OCI-LY1 (cell line): ENCODE data around the gene FHIT.

Source experiments
- H2AFZ ChIP-seq: fragments of 200-600 bp; sonication (generic), shearing (Covaris generic); 2 replicates; pipeline ENCODE4 v1.6.0; 2014; ENCODE audit warnings: antibody characterized with exemption, mild to moderate bottlenecking, low read length
- H3F3A ChIP-seq: fragments of 200-600 bp; sonication (generic), shearing (Covaris generic); 2 replicates; pipeline ENCODE4 v1.6.0; 2014; ENCODE audit warnings: mild to moderate bottlenecking, antibody characterized with exemption, low read length, moderate library complexity; ENCODE audit not compliant: insufficient read depth
- H3K27ac ChIP-seq: fragments of 200-600 bp; sonication (generic); 2 replicates; pipeline ENCODE4 v1.5.1; 2014; ENCODE audit warnings: low read length, mixed run types, mild to moderate bottlenecking, low read depth; ENCODE audit not compliant: poor library complexity, severe bottlenecking
- H3K27me3 ChIP-seq: fragments of 200-600 bp; sonication (generic); 2 replicates; pipeline ENCODE4 v1.6.0; 2014; ENCODE audit warnings: antibody characterized with exemption, mild to moderate bottlenecking, low read length, moderate library complexity; ENCODE audit not compliant: insufficient read depth
- H3K36me3 ChIP-seq: fragments of 200-600 bp; sonication (generic); 2 replicates; pipeline ENCODE4 v1.6.1; 2014; ENCODE audit warnings: mild to moderate bottlenecking, antibody characterized with exemption, low read length, moderate library complexity, mixed read lengths; ENCODE audit not compliant: insufficient read depth
- H3K4me1 ChIP-seq: fragments of 200-600 bp; sonication (generic); 2 replicates; pipeline ENCODE4 v1.5.1; 2014; ENCODE audit warnings: mild to moderate bottlenecking, low read length, moderate library complexity; ENCODE audit not compliant: insufficient read depth, severe bottlenecking
- H3K4me2 ChIP-seq: fragments of 200-600 bp; sonication (generic), shearing (Covaris generic); 2 replicates; pipeline ENCODE4 v1.6.1; 2014; ENCODE audit warnings: low read length
- H3K4me3 ChIP-seq: fragments of 200-600 bp; sonication (generic); 2 replicates; pipeline ENCODE4 v1.5.1; 2014; ENCODE audit warnings: low read length, low read depth, mild to moderate bottlenecking, mixed read lengths; ENCODE audit not compliant: poor library complexity, severe bottlenecking
- H3K79me2 ChIP-seq: fragments of 200-600 bp; shearing (Covaris generic); 2 replicates; pipeline ENCODE4 v1.6.1; 2016; ENCODE audit warnings: mixed run types, low read length, mixed read lengths; ENCODE audit not compliant: insufficient read depth
- H3K9ac ChIP-seq: fragments of 200-600 bp; sonication (generic), shearing (Covaris generic); 2 replicates; pipeline ENCODE4 v1.6.1; 2014; ENCODE audit warnings: mild to moderate bottlenecking, low read length, mixed read lengths
- H3K9me2 ChIP-seq: fragments of 200-600 bp; sonication (generic), shearing (Covaris generic); 2 replicates; pipeline ENCODE4 v1.6.1; 2014; ENCODE audit warnings: low read depth, mild to moderate bottlenecking, low read length, mixed read lengths
- H3K9me3 ChIP-seq: fragments of 200-600 bp; shearing (Covaris generic); 2 replicates; pipeline ENCODE4 v1.6.1; 2014; ENCODE audit warnings: low read length, mixed read lengths
- H4K20me1 ChIP-seq: fragments of 200-600 bp; sonication (generic), shearing (Covaris generic); 2 replicates; pipeline ENCODE4 v1.6.0; 2016; ENCODE audit warnings: mild to moderate bottlenecking, low read length; ENCODE audit not compliant: insufficient read depth
- EZH2 ChIP-seq: fragments of 200-600 bp; sonication (generic), shearing (Covaris generic); IDR thresholded peaks from 2 replicates; pipeline ENCODE4 v1.8.0; 2017; ENCODE audit warnings: borderline replicate concordance, mixed run types, mild to moderate bottlenecking, antibody characterized with exemption, low read length, moderate library complexity, mixed read lengths
- TF ChIP-seq, protein P1 (sequence below): fragments of 200-600 bp; sonication (generic), shearing (Covaris generic); IDR thresholded peaks from 2 replicates; pipeline ENCODE4 v1.5.1; 2017; ENCODE audit warnings: mild to moderate bottlenecking, antibody characterized with exemption, low read length, moderate library complexity, mixed read lengths

Gene FHIT

DNA sequence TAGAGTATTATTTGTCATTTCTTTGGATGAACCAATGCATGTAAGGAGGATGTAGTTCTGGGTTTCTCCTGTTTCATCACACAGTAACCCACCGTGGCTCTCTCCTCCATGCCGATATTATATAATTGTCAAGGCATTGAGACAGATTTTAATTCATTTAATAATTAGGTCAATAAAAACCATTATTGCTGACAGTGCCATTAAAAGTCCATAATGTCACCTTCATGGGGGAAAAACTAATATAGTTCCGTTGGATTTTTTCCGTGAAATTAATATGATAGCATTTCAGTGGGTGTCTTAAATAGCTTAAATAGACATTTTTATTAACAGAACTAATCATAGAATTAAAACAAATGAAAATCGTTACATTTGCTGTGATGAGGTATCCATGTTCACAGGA is 1453.7 kb downstream of the FHIT start:
- Histone ChIP-seq H3K36me3 (no peaks in the 10 kb centered on the region), H3K9ac (no peak overlapping the region)
- TF ChIP-seq, protein P1, sequence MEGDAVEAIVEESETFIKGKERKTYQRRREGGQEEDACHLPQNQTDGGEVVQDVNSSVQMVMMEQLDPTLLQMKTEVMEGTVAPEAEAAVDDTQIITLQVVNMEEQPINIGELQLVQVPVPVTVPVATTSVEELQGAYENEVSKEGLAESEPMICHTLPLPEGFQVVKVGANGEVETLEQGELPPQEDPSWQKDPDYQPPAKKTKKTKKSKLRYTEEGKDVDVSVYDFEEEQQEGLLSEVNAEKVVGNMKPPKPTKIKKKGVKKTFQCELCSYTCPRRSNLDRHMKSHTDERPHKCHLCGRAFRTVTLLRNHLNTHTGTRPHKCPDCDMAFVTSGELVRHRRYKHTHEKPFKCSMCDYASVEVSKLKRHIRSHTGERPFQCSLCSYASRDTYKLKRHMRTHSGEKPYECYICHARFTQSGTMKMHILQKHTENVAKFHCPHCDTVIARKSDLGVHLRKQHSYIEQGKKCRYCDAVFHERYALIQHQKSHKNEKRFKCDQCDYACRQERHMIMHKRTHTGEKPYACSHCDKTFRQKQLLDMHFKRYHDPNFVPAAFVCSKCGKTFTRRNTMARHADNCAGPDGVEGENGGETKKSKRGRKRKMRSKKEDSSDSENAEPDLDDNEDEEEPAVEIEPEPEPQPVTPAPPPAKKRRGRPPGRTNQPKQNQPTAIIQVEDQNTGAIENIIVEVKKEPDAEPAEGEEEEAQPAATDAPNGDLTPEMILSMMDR: no peak
- no peak for TF ChIP-seq EZH2

DNA sequence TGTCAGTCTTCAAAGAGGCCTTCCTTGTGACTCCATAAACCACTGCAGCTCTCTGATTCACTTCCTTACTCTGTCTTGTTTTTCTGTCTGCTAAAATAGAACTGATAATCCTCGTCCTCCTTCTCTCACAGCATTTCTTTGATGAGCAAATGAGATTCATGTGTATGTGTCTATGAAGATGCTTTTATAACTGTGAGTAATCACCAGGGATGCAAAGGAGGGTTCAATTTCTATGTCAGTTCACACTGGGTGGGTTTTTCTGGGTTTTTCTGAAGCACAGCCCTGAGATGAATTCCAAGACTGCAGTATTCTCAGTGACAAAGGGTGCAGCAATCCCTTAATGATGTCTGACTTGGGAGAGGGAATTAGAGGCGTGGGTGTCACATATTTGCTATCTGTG is 1454.8 kb downstream of the FHIT start:
- no peak overlapping the region for H3K27ac ChIP-seq
- H4K20me1 ChIP-seq: no peaks in the 10 kb centered on the region
- H3K27me3 ChIP-seq: no peaks in the 10 kb centered on the region
- H3K4me3 ChIP-seq: no peak overlapping the region
- H3F3A ChIP-seq: no peaks in the 10 kb centered on the region
- H3K36me3 ChIP-seq: no peaks in the 10 kb centered on the region
- no peak overlapping the region for H2AFZ ChIP-seq
- no peaks in the 10 kb centered on the region for H3K9me2 ChIP-seq
- H3K9ac ChIP-seq: no peak overlapping the region
- no peaks in the 10 kb centered on the region for H3K4me1 ChIP-seq
- no peaks in the 10 kb centered on the region for H3K79me2 ChIP-seq
- no peaks in the 10 kb centered on the region for H3K9me3 ChIP-seq
- TF ChIP-seq, protein P1: no peak
- no peak for TF ChIP-seq EZH2
- no peak overlapping the region for H3K4me2 ChIP-seq

More for the DNA sequence above, 1453.7 kb downstream of the FHIT start:
- no peak overlapping the region for H3K27ac ChIP-seq
- H2AFZ ChIP-seq: no peak overlapping the region
- H3K4me3 ChIP-seq: no peak overlapping the region
- H3K4me1 ChIP-seq: no peaks in the 10 kb centered on the region
- H3F3A ChIP-seq: no peaks in the 10 kb centered on the region
- no peaks in the 10 kb centered on the region for H3K9me2 ChIP-seq
- no peaks in the 10 kb centered on the region for H3K27me3 ChIP-seq
- H3K4me2 ChIP-seq: no peak overlapping the region
- no peaks in the 10 kb centered on the region for H3K79me2 ChIP-seq
- H4K20me1 ChIP-seq: no peaks in the 10 kb centered on the region
- H3K9me3 ChIP-seq: no peaks in the 10 kb centered on the region

DNA sequence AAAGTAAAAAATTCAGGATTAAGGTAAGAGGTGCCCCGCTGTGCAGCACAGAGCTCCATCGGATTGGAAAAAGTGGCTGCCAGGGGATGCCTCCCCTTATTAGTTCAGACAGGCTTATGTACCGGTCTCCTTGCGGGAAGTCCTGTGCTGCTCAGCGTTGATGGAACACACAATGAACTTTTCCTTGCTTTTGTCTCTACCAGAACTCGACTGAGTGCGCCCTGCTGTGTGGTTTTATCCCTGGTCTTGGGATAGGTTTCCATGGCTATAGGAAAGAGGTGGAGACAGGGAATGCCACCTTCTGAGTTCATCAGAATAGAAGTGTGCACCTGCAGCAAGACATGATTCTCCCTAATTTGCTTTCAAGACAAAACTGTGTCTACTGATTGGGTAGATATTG is 1455.5 kb downstream of the FHIT start:
- Histone ChIP-seq H3K4me1 (no peaks in the 10 kb centered on the region), H2AFZ (no peak overlapping the region), H3F3A (no peaks in the 10 kb centered on the region), H4K20me1 (no peaks in the 10 kb centered on the region), H3K36me3 (no peaks in the 10 kb centered on the region), H3K4me3 (no peak overlapping the region), H3K9me3 (no peaks in the 10 kb centered on the region), H3K9me2 (no peaks in the 10 kb centered on the region), H3K79me2 (no peaks in the 10 kb centered on the region), H3K27me3 (no peaks in the 10 kb centered on the region), H3K4me2 (no peak overlapping the region), H3K27ac (no peak overlapping the region), H3K9ac (no peak overlapping the region)
- no peak for TF ChIP-seq EZH2
- TF ChIP-seq, protein P1: no peak
